Gastroesophageal sphincter (tissue), 4 donors: Measurements from ENCODE around the gene ISM1. TPM values are rescaled to one million over a fixed set of nuclear protein-coding genes. Genes with fewer than 3 reads are reported as not detected.

Experiments used
- ATAC-seq: fragments of 150-250 bp; one replicate; pipeline ENCODE4 v1.9.1; 2016; ENCODE audit warnings: mild to moderate bottlenecking, moderate library complexity
- H3K27ac ChIP-seq, 4 donors: fragments of 200-600 bp; sonication (generic) in 3 of 4; 1 replicate in 3 of 4; 2 replicates in 1 of 4; pipeline ENCODE4 v1.5.1; 2016 to 2019
- H3K27me3 ChIP-seq: fragments of 200-600 bp; sonication (generic); one replicate; pipeline ENCODE4 v1.5.1; 2019
- H3K36me3 ChIP-seq, 2 donors: fragments of 200-600 bp; sonication (generic); one replicate each; pipeline ENCODE4 v1.5.1; 2019; ENCODE audit warnings: control low read depth in 1 of 2
- H3K4me1 ChIP-seq, 3 donors: fragments of 200-600 bp; sonication (generic); 1 replicate in 2 of 3; 2 replicates in 1 of 3; pipeline ENCODE4 v1.5.1; 2016 to 2019; ENCODE audit warnings: control low read depth in 2 of 3
- H3K4me3 ChIP-seq, 2 donors: fragments of 200-600 bp; sonication (generic); one replicate each; pipeline ENCODE4 v1.5.1; 2019; ENCODE audit warnings: mild to moderate bottlenecking in 1 of 2, moderate library complexity in 1 of 2
- H3K9me3 ChIP-seq, 3 donors: fragments of 200-600 bp; sonication (generic); one replicate each; pipeline ENCODE4 v1.5.1; 2017 to 2019; ENCODE audit warnings: control low read depth in 2 of 3
- EP300 ChIP-seq: sonication (generic); formaldehyde crosslinking; IDR thresholded peaks from one replicate; pipeline ENCODE4 v1.6.1; 2017; ENCODE audit warnings: antibody characterized with exemption, mild to moderate bottlenecking
- POLR2A ChIP-seq, 2 donors: fragments of 450-650 bp; IDR thresholded peaks; one replicate each; pipeline ENCODE4 v1.6.1; 2017; ENCODE audit warnings: antibody characterized with exemption in 2 of 2, mild to moderate bottlenecking in 2 of 2, moderate library complexity in 1 of 2
- POLR2AphosphoS5 ChIP-seq: sonication (generic); formaldehyde crosslinking; IDR thresholded peaks from one replicate; pipeline ENCODE4 v1.6.1; 2017; ENCODE audit warnings: antibody characterized with exemption
- WGBS, 2 donors: methylation state at CpG; one replicate each; pipeline ENCODE4 v1.1.5; 2018; ENCODE audit warnings: low coverage in 1 of 2; 5-methylcytosine and 5-hydroxymethylcytosine counted together
- total RNA-seq, 4 donors: library from RNA; depleted of rRNA; stranded (reverse); fragments of >200 nt; gene quantifications; one replicate each; pipeline ENCODE4 v1.1.0, GENCODE V29; 2016
- TF ChIP-seq, protein P1 (sequence below), 4 experiments: fragments of 200-600 bp in 2 of 4; fragments of 450-650 bp in 2 of 4; sonication (generic) in 1 of 4; IDR thresholded peaks; one replicate each; pipeline ENCODE4 v1.5.1; 2017 to 2019; ENCODE audit warnings: antibody characterized with exemption in 4 of 4, mild to moderate bottlenecking in 2 of 4, moderate library complexity in 2 of 4

ISM1 gene
- total RNA-seq, 4 donors from 2014 or later = 3.6 to 8.1 (median 6.4) TPM

DNA sequence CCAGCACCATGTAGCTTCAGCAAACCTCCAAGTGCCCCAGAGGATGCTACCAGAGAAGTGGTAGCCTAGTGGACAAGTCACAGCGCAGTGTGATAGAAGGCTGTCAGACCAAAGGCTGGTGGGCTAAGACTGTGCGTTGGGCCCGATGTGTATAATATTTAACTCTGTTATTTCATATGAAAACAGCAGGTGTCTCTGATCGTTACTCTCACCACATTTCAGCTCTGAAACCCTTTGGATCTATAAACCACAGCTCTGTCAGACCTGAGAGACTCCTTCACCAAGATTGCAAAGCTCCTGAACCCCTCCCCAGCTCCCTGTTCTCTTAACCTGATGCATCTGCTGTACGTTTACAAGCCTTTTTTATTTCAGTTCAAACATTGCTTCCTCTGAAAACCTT is 43.8 kb downstream of the ISM1 start:
- H3K27ac ChIP-seq = no peak overlapping the region
- WGBS, 2 donors = 85 to 88% methylated on average over 5 of the region's 5 CpGs
- no peaks in the 10 kb centered on the region for H3K27me3 ChIP-seq
- ATAC-seq = no peak
- H3K9me3 ChIP-seq = no peaks in the 10 kb centered on the region
- H3K4me1 ChIP-seq = no peaks in the 10 kb centered on the region
- no peak overlapping the region for H3K4me3 ChIP-seq
- no peaks in the 10 kb centered on the region for H3K36me3 ChIP-seq
- no peak for TF ChIP-seq POLR2A (IDR thresholded peaks at IDR 0.05)
- TF ChIP-seq, protein P1, sequence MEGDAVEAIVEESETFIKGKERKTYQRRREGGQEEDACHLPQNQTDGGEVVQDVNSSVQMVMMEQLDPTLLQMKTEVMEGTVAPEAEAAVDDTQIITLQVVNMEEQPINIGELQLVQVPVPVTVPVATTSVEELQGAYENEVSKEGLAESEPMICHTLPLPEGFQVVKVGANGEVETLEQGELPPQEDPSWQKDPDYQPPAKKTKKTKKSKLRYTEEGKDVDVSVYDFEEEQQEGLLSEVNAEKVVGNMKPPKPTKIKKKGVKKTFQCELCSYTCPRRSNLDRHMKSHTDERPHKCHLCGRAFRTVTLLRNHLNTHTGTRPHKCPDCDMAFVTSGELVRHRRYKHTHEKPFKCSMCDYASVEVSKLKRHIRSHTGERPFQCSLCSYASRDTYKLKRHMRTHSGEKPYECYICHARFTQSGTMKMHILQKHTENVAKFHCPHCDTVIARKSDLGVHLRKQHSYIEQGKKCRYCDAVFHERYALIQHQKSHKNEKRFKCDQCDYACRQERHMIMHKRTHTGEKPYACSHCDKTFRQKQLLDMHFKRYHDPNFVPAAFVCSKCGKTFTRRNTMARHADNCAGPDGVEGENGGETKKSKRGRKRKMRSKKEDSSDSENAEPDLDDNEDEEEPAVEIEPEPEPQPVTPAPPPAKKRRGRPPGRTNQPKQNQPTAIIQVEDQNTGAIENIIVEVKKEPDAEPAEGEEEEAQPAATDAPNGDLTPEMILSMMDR (IDR thresholded peaks at IDR 0.05) = no peak
- TF ChIP-seq EP300 = no peak
- TF ChIP-seq POLR2AphosphoS5 = no peak

DNA sequence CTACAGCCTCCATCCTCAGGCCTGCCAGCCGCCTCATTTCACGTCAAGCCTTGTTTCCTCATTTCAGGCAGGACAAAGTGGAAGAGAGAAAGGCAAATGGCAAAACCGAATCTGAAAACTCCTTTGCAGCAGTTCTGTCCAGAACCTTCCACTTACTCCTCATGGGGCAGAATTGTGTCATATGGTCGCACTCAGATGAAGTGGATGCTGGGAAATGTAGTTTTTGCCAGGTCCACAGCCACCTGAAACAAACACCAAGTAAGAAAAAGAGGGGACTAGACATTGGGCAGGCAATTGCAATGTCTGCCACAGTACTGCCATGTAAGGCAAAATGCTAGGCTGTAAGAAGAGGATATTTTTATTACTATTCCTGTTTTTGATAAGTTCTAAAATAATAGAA is 44.9 kb downstream of the ISM1 start:
- no peaks in the 10 kb centered on the region for H3K27me3 ChIP-seq
- H3K27ac ChIP-seq = no peak overlapping the region
- no peaks in the 10 kb centered on the region for H3K36me3 ChIP-seq
- no peaks in the 10 kb centered on the region for H3K4me1 ChIP-seq
- H3K4me3 ChIP-seq = no peak overlapping the region
- no peak for ATAC-seq
- no peaks in the 10 kb centered on the region for H3K9me3 ChIP-seq
- TF ChIP-seq POLR2A (IDR thresholded peaks at IDR 0.05) (no peak), POLR2AphosphoS5 (no peak), EP300 (no peak)
- TF ChIP-seq, protein P1 (IDR thresholded peaks at IDR 0.05) = no peak
- 85 to 95% methylated on average over 4 of the region's 4 CpGs for WGBS, 2 donors

DNA sequence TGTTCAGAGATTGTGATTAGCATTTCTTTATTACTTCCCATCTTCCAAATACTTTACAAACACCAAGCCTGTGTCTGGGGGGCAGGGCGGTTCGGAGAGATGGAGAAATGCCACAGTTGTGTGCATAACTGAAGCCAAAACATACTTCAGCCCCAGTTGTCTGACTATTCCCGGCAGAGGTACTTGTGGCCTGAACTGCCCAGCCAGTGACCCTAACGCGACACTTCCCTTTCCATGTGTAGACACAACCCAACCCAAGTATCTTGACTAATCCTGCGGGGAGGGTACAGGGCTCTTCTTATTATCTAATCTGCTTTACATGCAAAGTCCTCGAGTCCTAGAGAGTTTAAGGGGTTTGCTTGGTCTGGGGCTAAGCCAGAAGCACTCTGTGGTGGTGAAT is 46.2 kb downstream of the ISM1 start:
- no peak for ATAC-seq
- Histone ChIP-seq H3K36me3 (no peaks in the 10 kb centered on the region), H3K4me3 (no peak overlapping the region), H3K27ac (no peak overlapping the region), H3K4me1 (no peaks in the 10 kb centered on the region), H3K9me3 (no peaks in the 10 kb centered on the region), H3K27me3 (no peaks in the 10 kb centered on the region)
- WGBS, 2 donors = 82 to 86% methylated on average over 2 to 7 of the region's 7 CpGs
- TF ChIP-seq, protein P1 (IDR thresholded peaks at IDR 0.05) = no peak
- TF ChIP-seq EP300 (no peak), POLR2AphosphoS5 (no peak), POLR2A (IDR thresholded peaks at IDR 0.05) (no peak)

DNA sequence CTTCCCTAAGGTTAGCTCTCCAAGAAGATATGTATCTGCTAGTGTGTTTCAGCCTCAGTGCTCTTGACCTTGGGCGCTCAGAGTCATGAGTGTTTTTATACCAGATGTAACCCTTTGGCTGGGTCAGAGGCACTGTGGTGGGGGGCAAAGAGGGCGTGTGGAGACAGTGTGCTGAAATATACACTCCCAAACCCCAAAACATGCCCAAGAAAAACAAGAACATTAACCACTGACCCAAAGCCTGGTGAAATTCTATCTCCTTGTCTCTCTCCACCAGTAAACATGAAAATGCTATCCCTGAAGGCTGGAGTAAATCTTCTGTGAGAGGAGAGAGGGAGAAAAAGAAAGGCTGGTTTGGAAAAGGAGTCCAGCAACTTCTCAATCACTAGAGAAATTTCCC is 47.9 kb downstream of the ISM1 start:
- Histone ChIP-seq H3K36me3 (no peaks in the 10 kb centered on the region), H3K27me3 (no peaks in the 10 kb centered on the region), H3K9me3 (no peaks in the 10 kb centered on the region), H3K4me3 (no peak overlapping the region), H3K27ac (no peak overlapping the region), H3K4me1 (peaks cover 0 to under 1% (median 0%) of the 10 kb centered on the region in 3 donors)
- TF ChIP-seq, protein P1 (IDR thresholded peaks at IDR 0.05) = no peak
- TF ChIP-seq POLR2AphosphoS5 (no peak), POLR2A (IDR thresholded peaks at IDR 0.05) (no peak), EP300 (no peak)
- ATAC-seq = no peak
- 60 to 63% methylated on average over 1 to 2 of the region's 2 CpGs for WGBS, 2 donors

DNA sequence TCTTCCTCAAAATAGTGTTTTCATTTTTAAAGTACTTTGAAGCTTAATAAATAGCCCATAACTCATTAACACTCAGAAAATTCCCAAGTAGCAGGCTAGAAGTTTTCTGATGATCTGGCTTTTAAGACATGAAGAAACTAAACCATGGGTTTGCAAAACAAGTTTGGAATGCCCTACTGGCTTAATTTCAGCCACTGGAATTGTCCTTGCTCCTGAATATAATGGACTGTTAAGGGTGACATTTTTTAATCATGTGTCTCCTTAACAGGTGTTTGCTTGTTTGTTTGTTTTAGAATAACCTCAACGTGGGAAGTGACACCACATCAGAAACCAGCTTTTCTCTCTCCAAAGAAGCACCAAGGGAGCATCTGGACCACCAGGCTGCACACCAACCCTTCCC is 49.1 kb downstream of the ISM1 start:
- no peak overlapping the region for H3K4me3 ChIP-seq
- TF ChIP-seq POLR2AphosphoS5 (no peak), EP300 (no peak), POLR2A (IDR thresholded peaks at IDR 0.05) (no peak)
- TF ChIP-seq, protein P1 (IDR thresholded peaks at IDR 0.05) = no peak
- WGBS, 2 donors = 17 to 77% methylated on average over 1 of the region's 1 CpG

More for the DNA sequence above, 49.1 kb downstream of the ISM1 start:
- no peaks in the 10 kb centered on the region for H3K9me3 ChIP-seq
- no peak for ATAC-seq
- no peaks in the 10 kb centered on the region for H3K27me3 ChIP-seq
- H3K4me1 ChIP-seq = peaks cover 0 to 12% (median 0%) of the 10 kb centered on the region in 3 donors
- no peak overlapping the region for H3K27ac ChIP-seq
- H3K36me3 ChIP-seq = no peaks in the 10 kb centered on the region
